NCI-H2171 (cell line): Measurements from ENCODE around the gene INSYN2B.

Experiments
- DNase-seq: peaks from one replicate; lab custom pipeline; 2025; lab: John Stamatoyannopoulos, UW

INSYN2B gene

GRCh38 chr5:169889572-169889971 lies 90.7 kb downstream of the INSYN2B start:
- DNase-seq, result no peak

DNA sequence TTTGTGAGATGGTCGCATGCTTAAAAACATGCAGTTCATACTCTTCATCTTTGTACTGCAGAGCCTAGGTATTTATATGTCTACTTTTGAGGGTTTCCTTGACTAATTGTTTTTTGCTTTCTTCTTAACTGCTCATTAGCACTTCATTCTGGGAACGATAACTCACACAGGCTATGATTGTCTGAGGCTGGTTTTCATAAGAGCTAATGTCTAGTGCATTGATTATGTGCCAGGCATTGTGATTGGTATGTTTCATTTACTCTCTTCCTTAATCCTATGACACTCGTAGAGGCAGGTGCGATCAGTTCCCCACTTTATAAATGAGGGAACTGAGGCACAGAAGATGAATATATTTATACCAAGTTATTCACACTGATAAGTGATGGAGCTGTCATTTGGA lies 93.6 kb downstream of the INSYN2B start:
- DNase-seq, result no peak

DNA sequence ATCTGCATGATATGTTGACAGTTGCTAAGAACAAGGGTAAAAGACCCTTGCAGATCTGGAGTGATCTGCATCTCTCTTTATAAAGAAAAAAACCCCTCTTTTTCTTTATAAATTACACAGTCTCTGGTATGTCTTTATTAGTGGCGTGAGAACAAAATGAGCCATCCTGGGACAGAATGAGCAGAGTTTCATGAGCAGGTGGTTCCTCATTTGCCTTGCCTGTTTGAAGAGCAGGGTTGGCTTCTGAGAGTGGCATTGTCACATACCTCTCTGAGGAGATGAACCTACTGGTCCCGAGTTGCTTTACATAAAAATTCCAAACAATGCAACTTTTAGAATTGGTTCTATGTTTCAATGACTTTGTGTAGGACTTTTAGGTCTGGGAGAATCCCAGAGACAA lies 94.3 kb downstream of the INSYN2B start:
- no peak for DNase-seq

DNA sequence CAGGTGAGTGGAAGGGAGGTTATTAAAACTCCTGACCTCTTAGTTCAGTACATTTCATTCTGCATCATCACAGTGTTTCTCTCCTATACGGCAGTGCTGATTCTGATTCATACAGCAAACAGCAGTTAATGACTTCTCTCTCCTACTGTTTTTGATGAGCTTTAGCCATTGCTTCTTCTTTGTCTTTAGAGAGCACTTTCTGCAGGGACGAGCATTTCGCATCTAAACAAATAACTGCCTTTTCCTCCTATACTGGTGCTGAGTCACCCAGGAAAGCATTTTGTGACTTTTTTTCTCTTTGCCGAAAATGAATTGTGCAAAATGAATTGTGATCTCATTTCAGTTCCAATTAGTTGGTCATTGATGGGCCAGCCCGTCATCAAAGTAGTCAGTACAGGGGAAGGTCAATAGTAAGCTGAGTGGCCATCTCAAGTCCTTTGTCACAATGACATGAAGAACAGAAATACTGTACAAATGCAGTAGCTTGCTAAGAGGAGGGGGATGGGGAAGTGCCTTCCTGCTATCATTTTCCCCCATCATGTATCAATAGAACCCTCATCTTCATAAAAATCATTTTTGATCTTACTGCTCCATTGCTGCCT lies 98.5 kb downstream of the INSYN2B start:
- no peak for DNase-seq

DNA sequence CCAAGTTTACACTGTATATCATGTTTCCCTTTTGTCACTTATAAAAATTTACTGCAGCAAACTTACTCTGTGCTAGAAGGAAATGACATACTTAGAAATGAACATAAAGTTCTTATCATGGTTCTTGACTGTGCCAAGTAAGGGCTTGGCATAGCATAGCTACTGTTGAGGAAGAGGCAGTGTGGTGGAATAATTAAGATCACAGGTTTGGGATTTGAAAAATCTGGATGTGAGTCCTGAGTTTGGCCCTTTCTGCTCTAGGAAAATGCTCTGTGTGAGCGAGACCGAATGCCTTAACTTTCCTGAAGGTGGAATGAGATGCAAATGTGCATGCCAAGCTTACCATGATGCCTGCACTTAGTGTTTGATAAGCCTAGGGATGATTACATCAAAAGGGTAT lies 99.5 kb downstream of the INSYN2B start:
- no peak for DNase-seq

DNA sequence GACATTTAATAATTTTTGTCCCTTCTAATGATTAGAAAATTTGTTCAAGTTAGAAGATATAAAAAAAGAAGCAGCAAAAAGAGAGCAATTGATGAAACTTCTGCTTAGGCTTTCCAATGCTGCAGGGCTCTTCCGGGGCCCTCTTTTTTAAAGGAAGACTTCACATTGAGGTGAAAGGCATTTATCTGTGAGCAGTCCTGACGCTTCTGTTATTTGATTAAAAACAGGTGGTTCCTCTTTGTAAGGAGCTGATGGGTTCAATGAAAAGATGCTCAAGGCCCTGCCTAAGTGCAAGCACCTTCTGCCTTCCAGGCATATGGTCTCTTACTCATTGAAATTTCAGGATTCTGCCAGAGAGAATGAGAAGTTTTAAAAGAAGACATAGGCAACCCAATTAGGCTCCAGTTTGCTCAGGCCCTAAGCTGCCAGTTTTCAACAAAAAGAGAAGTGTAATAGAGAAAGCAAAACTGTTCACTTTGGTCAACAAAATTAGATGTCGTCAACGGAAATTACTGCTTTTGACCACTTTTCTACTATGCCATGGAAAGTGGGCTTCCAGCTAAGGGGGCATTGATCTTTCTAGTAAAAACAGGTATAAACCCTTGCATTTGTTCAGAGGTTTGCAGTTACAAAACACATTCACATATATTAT lies 100.2 kb downstream of the INSYN2B start:
- DNase-seq, result no peak

GRCh38 chr5:169876386-169876785 lies 103.9 kb downstream of the INSYN2B start:
- DNase-seq, result no peak

DNA sequence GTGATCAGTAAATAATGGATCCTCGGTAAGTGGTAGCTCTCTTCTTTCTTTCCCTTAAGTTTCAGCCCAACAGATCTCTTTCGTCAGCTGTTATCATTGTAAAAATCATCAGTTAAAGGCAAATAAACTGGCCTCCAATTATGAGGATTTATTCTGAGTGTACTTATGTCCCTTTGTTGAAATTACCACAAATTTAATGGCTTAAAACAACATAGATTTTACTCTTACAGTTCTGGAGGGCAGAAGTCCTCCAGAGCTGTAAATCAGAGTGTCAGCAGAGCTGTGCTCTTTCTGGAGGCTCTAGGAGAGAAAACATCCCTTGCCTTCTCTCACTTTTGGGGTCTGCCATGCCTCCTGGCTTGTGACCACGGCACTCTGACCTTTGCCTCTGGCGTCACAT lies 104.6 kb downstream of the INSYN2B start:
- no peak for DNase-seq

- no peak for DNase-seq
These were observed 105.1 kb downstream of the INSYN2B start for GRCh38 chr5:169875091-169875728.

GRCh38 chr5:169874621-169875020 lies 105.7 kb downstream of the INSYN2B start:
- DNase-seq, result no peak

DNA sequence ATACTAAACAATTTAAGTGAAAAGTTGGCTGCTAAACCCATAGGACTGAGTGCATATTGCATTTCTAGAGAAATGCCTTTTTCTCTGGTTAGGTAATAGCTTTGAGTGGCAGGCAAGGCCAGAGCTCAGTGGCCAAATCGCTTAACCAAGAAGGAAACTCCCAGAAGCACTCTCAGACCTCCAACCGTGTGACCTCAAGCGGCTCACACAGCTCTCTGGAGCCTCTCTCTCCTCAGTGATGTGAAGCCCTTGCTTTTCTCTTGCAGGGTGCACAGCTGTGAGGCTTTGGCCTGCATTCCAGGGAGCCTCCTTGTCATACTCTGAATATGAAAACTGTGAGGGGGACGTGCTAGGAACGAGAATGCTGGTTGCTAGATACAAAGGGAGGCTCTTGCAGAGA lies 106.7 kb downstream of the INSYN2B start:
- no peak for DNase-seq

GRCh38 chr5:169871826-169872490 lies 108.3 kb downstream of the INSYN2B start:
- no peak for DNase-seq

DNA sequence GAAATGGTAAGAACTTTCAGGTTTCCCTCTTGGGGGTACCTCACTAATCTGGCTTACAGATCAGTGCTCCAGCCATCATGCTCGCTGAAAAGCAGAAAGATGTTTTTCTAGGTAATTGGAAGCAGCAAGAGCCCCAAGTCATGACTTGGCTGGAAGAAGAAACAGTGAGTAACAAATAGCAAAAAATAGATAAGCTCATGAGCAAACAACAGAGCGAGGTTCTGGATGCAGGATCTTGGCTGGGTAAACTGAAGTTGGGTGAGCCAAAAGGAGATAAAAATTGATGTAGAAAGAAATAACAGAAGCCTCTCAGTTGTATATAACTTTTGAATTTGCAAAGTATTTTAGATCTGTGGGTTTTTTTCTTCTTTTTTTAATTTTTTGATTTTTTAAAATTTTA lies 110.1 kb downstream of the INSYN2B start:
- DNase-seq, result no peak

DNA sequence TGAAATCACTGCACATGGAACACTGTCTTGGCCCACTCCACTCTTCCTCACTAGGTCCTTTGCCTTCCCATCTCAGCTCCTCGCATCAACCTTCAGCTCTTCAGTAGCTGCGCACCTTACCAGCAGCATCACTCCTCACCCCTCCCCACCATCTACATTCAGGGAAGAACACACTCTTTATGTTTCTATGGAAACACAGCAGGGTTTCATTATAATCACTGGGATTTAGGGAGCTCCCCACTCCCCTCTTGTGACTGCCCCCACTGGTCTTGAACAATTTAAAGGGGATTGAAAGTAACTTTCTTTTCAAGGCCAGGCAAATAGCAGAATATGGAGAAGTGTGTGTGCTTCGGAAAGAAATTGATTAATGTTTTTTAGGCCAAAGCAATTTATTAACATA lies 111.2 kb downstream of the INSYN2B start:
- no peak for DNase-seq

DNA sequence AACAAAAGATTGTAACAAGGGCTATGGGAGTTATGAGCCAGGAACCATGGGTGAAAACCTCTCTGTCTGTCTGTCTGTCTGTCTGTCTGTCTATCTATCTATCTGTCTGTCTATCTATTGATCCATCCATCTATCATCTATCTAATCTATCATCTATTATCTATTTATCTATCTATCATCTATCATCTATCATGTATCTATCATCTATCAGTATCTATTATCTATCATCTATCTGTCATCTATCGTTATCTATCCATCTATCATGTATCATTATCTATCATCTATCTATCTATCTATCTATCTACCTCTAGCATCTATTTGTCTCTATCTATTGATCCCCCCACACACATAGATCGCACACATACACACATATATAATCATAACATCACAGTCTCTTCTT lies 112.9 kb downstream of the INSYN2B start:
- DNase-seq, result no peak

GRCh38 chr5:169864483-169864882 lies 115.8 kb downstream of the INSYN2B start:
- no peak for DNase-seq

GRCh38 chr5:169862391-169862811 lies 117.9 kb downstream of the INSYN2B start:
- DNase-seq, result no peak

DNA sequence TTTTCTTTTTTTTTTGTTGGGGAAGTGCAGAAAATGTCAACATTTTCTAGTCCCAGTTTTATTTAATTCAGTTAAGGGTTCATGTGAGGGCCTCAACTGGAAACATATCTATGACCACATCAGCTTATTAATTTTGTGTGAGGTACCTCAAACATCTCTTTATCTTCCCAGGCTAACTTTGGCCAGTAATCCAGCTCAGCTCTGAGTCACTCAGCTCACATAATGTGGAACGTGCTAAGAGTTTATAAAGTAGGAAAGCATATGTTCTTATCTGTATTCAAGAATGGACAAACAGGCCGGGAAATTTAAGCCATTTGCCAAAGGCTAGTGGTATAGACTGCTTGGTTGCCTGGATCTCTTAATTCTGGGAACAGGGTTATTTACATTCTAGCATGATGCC lies 118.4 kb downstream of the INSYN2B start:
- no peak for DNase-seq

- no peak for DNase-seq
These were observed 118.9 kb downstream of the INSYN2B start for GRCh38 chr5:169861433-169861832.

DNA sequence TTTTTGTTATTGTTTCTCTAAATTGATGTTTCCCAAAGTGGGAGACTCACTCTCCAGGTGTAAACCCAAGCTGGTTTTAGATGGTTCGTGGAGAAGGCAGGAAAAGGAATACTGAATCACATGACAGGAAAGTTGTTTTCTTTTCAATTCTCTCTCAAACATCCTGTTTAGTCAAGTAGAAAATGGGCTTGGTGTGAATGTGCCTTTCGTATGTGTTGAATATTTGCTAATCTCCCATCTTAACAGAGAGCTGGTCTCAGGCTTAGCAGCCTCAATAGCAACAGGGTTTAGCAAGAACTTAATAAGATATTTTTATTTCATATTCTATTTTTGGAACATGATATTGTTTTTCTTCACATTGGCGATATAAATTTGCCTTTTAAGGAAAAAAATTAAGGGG lies 119.7 kb downstream of the INSYN2B start:
- no peak for DNase-seq

- DNase-seq, result no peak
These were observed 123.7 kb downstream of the INSYN2B start for GRCh38 chr5:169856571-169856970.

GRCh38 chr5:169851321-169851850 lies 128.9 kb downstream of the INSYN2B start:
- DNase-seq, result no peak

DNA sequence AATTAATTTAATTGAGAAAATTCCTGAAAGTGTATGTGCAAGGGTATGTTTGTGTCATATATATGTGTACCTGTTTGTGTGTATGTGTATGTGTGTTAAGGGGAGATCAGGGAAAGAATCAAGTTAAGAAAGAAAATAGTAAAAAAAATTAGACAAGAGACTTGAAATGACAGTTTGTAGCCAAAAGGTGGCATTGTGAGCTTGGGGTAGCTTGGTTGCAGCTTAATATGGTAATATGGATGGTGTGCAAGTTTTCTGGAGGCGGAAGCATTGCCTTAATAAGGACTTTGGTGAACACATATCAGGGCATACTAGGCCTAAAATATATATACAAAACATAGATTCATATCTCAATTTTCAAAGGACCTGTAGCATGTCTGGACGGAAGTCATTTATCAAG lies 129.9 kb downstream of the INSYN2B start:
- DNase-seq, result no peak
